ENCODE data around the gene SLC36A4. TPM values are rescaled to one million over a fixed set of nuclear protein-coding genes. Genes with fewer than 3 reads are reported as not detected.

SLC36A4 gene
- total RNA-seq, 2 experiments from 2014 or later = 15.9 to 16.4 TPM

DNA sequence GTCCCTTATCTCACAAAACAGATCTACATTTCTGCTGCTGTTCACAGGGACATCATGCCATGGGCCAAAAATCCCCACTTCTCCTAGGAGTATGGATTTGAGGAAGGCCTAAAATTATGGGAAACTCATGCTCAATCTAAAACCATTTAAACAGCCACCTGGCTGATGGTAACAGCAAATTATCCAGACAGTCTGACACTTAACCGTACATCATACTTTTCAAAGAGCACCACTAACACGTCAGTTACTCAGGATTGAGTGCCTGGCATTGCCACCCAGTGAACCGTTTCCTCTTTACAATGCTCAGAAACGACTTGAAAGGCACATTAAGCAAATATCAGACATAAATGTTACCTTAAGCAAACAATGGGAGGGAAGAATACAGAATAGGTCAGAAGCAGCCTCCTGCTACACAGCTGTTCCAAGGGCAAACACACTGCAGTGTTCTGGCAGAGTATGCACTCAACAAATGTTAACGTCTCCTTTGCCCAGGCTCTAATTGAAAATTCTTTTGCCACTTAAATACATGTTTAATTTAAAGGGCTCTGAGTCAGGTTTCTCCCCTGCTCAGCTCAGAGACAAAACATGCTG lies 18.8 kb upstream of the SLC36A4 start:
- H3K27ac ChIP-seq (ENCODE audit: low read depth in 1 of 2, low read length in 2 of 2) = no peak overlapping the region
- no peak for ATAC-seq (ENCODE audit: poor library complexity)
- Mint-ChIP-seq H3K4me3 (no peak overlapping the region), H3K36me3 (ENCODE audit: low read depth) (no peaks in the 10 kb centered on the region), H3K9me3 (no peaks in the 10 kb centered on the region), H3K27ac (no peak overlapping the region), H3K27me3 (peaks cover 13% of the 10 kb centered on the region), H3K4me1 (ENCODE audit: low read depth) (no peaks in the 10 kb centered on the region)
- CTCF ChIA-PET = no interaction called here
- H3K4me1 ChIP-seq (ENCODE audit: insufficient read depth, low read length) = no peaks in the 10 kb centered on the region
- no peak overlapping the region for H3K4me3 ChIP-seq (ENCODE audit: low read length)
- TF ChIP-seq, protein P1, sequence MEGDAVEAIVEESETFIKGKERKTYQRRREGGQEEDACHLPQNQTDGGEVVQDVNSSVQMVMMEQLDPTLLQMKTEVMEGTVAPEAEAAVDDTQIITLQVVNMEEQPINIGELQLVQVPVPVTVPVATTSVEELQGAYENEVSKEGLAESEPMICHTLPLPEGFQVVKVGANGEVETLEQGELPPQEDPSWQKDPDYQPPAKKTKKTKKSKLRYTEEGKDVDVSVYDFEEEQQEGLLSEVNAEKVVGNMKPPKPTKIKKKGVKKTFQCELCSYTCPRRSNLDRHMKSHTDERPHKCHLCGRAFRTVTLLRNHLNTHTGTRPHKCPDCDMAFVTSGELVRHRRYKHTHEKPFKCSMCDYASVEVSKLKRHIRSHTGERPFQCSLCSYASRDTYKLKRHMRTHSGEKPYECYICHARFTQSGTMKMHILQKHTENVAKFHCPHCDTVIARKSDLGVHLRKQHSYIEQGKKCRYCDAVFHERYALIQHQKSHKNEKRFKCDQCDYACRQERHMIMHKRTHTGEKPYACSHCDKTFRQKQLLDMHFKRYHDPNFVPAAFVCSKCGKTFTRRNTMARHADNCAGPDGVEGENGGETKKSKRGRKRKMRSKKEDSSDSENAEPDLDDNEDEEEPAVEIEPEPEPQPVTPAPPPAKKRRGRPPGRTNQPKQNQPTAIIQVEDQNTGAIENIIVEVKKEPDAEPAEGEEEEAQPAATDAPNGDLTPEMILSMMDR (IDR thresholded peaks at IDR 0.05) = no peak
- intact Hi-C loops (cut with DNase I, micrococcal nuclease) = no loop called here
- DNase-seq = no peak
- POLR2A ChIA-PET = no interaction called here
- H3K27me3 ChIP-seq (ENCODE audit: control insufficient read depth in 1 of 2, insufficient read depth in 2 of 2, low read length in 2 of 2) = peaks cover 0 to 4% of the 10 kb centered on the region in 2 experiments
- no peaks in the 10 kb centered on the region for H3K9me3 ChIP-seq (ENCODE audit: control insufficient read depth in 1 of 2, insufficient read depth in 1 of 2, low read length in 2 of 2)
- no peaks in the 10 kb centered on the region for H3K36me3 ChIP-seq (ENCODE audit: insufficient read depth, low read length)

DNA sequence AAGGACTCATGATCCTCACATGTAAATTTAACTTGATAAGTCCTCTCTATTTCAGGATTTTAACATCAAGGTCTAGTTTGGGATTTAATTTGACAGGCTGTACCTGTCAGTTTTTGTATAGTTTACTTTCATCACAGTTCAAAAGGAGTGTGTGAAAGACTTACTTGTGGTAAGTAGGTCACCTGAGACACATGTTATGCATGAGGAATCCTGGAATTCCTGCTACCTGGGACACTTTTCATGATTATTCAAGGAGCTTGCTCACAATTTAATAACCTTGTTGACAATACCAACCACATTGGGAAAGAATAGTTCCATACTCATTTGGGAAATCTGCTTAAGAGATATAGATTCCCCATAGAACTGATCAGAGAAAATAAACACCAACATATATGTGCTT lies 15.8 kb upstream of the SLC36A4 start:
- peaks cover 0 to 3% of the 10 kb centered on the region in 2 experiments for H3K9me3 ChIP-seq (ENCODE audit: control insufficient read depth in 1 of 2, insufficient read depth in 1 of 2, low read length in 2 of 2)
- ChIA-PET POLR2A (no interaction called here), CTCF (interaction anchor here (1.5 kb wide), 1 partner anchor 11 kb away, joined by 4 read pairs; no protein-coding TSS in a partner anchor)
- Mint-ChIP-seq H3K4me3 (no peak overlapping the region), H3K9me3 (peaks cover 3% of the 10 kb centered on the region), H3K36me3 (ENCODE audit: low read depth) (no peaks in the 10 kb centered on the region), H3K4me1 (ENCODE audit: low read depth) (no peaks in the 10 kb centered on the region), H3K27me3 (peaks cover 17% of the 10 kb centered on the region), H3K27ac (no peak overlapping the region)
- intact Hi-C loops (cut with DNase I, micrococcal nuclease) = no loop called here
- no peaks in the 10 kb centered on the region for H3K27me3 ChIP-seq (ENCODE audit: control insufficient read depth in 1 of 2, insufficient read depth in 2 of 2, low read length in 2 of 2)
- no peak overlapping the region for H3K4me3 ChIP-seq (ENCODE audit: low read length)
- ATAC-seq (ENCODE audit: poor library complexity) = no peak
- no peaks in the 10 kb centered on the region for H3K4me1 ChIP-seq (ENCODE audit: insufficient read depth, low read length)
- no peaks in the 10 kb centered on the region for H3K36me3 ChIP-seq (ENCODE audit: insufficient read depth, low read length)
- no peak for DNase-seq
- TF ChIP-seq, protein P1 (IDR thresholded peaks at IDR 0.05) = no peak
- no peak overlapping the region for H3K27ac ChIP-seq (ENCODE audit: low read depth in 1 of 2, low read length in 2 of 2)

DNA sequence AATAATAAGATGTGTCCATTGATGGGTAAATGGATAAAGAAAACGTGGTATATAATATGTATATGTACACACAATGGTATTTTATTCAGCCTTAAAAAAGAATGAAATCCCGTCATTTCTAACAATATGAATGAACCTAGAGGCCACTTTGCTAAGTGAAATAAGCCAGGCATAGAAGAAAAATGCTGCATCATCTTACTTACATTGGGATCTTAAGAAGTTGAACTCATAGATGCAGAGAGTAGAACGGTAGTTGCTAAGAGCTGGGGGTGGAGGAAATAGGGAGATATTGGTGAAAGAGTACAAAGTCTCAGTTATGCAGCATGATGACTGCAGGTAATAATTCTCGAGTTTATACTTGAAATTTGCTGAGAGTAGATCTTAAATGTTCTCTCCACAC lies 14.3 kb upstream of the SLC36A4 start:
- H3K27me3 Mint-ChIP-seq = peaks cover 13% of the 10 kb centered on the region
- ATAC-seq (ENCODE audit: poor library complexity) (no peak), DNase-seq (no peak)
- no peak overlapping the region for H3K27ac ChIP-seq (ENCODE audit: low read depth in 1 of 2, low read length in 2 of 2)
- peaks cover 7% of the 10 kb centered on the region for H3K9me3 Mint-ChIP-seq
- CTCF ChIA-PET = interaction anchor here (1.0 to 1.5 kb wide), 2 partner anchors 9 to 11 kb away, joined by 3 to 4 read pairs; no protein-coding TSS in a partner anchor
- peaks cover 5 to 8% of the 10 kb centered on the region in 2 experiments for H3K9me3 ChIP-seq (ENCODE audit: control insufficient read depth in 1 of 2, insufficient read depth in 1 of 2, low read length in 2 of 2)
- POLR2A ChIA-PET = no interaction called here
- no peak overlapping the region for H3K27ac Mint-ChIP-seq
- no peaks in the 10 kb centered on the region for H3K27me3 ChIP-seq (ENCODE audit: control insufficient read depth in 1 of 2, insufficient read depth in 2 of 2, low read length in 2 of 2)
- H3K36me3 Mint-ChIP-seq (ENCODE audit: low read depth) = no peaks in the 10 kb centered on the region
- no peak overlapping the region for H3K4me3 Mint-ChIP-seq
- no peaks in the 10 kb centered on the region for H3K4me1 Mint-ChIP-seq (ENCODE audit: low read depth)
- H3K36me3 ChIP-seq (ENCODE audit: insufficient read depth, low read length) = no peaks in the 10 kb centered on the region
- intact Hi-C loops (cut with DNase I, micrococcal nuclease) = no loop called here
- no peaks in the 10 kb centered on the region for H3K4me1 ChIP-seq (ENCODE audit: insufficient read depth, low read length)
- TF ChIP-seq, protein P1 (IDR thresholded peaks at IDR 0.05) = no peak
- no peak overlapping the region for H3K4me3 ChIP-seq (ENCODE audit: low read length)
